Measurements from ENCODE around the gene RPL22.

The RPL22 gene

GRCh38 chr1:6199298-6200187 lies at the start of gene RPL22:
RPL22 (minus strand) TSS chr1:6199595; CDS start chr1:6199573, 22 bp downstream.
- DNase-seq (ENCODE audit: low read depth), result peak; percentile 96

GRCh38 chr1:6248161-6248776 lies 48.9 kb upstream of the RPL22 start:
- DNase-seq (ENCODE audit: low read depth), result no peak

GRCh38 chr1:6247651-6248050 lies 48.3 kb upstream of the RPL22 start:
- no peak for DNase-seq (ENCODE audit: low read depth)

GRCh38 chr1:6246497-6247467 lies 47.4 kb upstream of the RPL22 start:
- DNase-seq (ENCODE audit: low read depth), result peak; percentile 71

DNA sequence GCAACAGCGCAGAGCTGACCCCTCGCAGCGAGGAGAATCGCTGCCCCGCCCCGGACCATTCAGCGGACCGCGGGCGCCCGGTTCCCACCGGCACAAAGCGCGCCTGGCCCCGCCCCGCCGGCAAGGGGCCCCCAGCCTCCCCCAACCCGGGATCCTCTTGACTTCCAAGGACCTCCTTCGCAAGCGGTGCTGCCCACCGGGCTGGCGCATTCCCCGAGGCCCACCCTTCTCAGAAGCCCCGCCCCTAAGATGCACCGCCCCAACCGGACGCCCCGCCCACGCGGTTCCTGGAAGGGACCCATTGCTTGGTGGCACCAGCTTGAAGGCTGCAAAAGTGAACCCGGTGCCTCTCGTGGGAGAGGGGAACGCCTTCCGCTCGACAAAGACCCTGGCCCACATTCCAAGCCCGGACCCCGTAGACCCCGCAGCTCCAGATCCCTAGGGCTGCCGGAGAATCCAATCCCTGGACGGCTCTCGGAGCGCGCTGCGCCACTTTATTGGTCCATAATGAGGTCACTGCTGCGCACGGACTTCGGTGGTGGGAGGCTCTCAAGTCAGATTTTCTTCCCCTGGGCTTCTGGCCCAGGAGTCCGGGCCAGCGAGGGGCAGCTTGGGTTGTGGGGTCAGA lies 46.6 kb upstream of the RPL22 start:
- no peak for DNase-seq (ENCODE audit: low read depth)

DNA sequence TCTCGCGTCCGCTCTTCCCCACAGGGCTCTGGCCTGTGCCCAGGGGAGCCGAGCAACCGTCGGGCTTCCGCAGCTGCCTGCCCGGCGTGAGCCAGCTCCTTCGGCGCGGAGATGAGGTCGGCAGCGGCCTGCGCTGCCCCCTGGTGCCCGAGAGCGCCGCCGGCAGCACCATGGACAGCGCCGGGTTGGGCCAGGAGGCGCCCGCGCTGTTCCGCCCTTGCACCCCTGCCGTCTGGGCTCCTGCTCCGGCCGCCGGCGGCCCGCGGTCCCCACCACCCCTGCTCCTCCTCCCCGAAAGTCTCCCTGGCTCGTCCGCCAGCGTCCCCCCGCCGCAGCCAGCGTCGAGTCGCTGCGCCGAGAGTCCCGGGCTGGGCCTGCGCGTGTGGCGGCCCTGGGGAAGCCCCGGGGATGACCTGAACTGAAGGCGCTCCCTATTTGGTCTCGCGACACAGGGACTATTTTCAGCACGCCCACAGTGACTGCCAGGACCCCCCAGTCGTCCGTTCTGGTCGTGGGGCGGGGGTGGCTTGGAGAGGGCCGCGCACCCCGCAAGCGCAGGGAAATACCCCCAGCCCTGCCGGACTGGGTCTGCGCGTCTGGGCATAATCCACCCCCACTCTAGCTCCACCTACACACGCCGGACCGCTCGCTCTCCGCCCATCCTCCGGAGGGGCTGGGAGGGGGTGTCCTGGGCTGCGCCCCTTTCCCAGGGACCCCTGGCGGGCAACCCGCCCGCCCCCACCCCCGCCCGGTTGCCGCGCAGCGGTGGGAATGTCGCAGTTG lies 45.9 kb upstream of the RPL22 start:
- peak; percentile 64 for DNase-seq (ENCODE audit: low read depth)

DNA sequence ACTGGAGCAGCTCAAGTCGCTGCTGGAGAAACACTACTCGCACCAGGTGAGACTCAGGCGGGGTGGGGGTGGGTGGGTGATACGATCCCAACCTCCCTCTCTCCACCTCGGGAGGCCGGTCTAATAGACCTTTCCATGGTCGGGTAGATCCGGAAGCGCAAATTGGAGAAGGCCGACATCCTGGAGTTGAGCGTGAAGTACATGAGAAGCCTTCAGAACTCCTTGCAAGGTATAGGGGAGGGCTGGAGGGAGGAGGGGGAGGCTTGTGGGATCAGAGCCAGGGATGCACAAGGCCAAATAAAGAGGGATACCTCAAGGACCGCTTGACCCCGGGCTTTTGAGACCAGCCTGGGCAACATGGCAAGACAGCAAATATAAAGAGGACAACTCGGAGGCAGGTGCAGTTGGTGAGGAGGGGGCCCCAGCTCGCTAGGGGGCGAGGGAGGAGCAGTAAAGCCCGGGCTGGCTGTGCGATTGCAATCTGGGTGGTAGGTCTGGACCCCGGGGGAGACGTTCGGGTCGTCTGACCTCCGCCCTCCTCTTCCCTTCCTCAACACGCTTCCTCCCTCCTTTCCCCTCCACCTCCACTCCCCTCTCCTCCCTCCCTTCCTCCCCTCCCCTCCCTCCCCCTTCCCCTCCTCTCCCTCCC lies 45.1 kb upstream of the RPL22 start:
- DNase-seq (ENCODE audit: low read depth), result no peak

- DNase-seq (ENCODE audit: low read depth), result no peak
Measured at GRCh38 chr1:6243993-6244392, 44.6 kb upstream of the RPL22 start, which contains the start of gene HES3. HES3 (plus strand) TSS chr1:6244179; CDS start chr1:6244366, 187 bp downstream.

- DNase-seq (ENCODE audit: low read depth), result no peak
Measured at GRCh38 chr1:6243053-6243834, 43.8 kb upstream of the RPL22 start.

- DNase-seq (ENCODE audit: low read depth), result no peak
Measured at GRCh38 chr1:6241887-6242740, 42.7 kb upstream of the RPL22 start.

DNA sequence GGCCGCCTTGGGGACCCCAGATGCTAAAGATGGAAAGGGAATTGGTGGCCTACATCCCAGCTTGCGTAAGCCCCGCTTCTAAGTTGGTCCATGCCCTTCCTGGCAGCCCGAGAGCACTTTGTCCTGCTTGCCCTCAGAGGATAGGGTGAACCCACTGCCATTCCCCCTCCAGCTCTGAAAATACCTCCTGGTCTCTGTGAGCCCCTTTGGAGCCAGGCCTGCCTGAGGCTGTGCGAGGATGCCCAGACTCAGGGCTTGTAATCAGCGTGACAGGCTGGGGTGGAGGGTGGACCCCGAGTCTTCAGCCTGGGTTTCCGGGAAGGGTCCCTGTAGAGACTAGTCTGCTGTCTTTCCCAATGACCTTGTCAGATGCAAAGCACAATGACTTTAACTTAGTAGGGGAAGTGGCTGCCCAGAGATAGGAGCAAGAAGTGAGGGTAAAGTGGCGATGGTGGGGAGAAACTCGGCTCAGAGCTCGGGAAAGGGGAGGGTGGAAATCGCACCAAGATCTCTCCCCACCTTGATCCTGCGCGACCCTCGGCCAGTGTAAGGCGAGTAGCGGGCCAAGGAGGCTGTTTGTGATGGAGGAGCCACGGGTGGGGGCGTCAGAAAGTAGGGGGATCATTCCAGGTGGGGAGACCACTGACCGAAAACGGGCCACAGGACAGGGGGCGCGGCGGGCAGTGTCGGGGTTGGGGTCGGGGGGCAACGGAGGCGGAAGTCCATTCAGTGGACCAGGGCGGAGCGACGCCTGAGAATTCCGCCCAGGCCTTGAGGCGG lies 41.9 kb upstream of the RPL22 start:
- DNase-seq (ENCODE audit: low read depth), result no peak

- DNase-seq (ENCODE audit: low read depth), result no peak
Measured at GRCh38 chr1:6239950-6240768, 40.8 kb upstream of the RPL22 start.

GRCh38 chr1:6239213-6239752 lies 39.9 kb upstream of the RPL22 start:
- DNase-seq (ENCODE audit: low read depth), result no peak

DNA sequence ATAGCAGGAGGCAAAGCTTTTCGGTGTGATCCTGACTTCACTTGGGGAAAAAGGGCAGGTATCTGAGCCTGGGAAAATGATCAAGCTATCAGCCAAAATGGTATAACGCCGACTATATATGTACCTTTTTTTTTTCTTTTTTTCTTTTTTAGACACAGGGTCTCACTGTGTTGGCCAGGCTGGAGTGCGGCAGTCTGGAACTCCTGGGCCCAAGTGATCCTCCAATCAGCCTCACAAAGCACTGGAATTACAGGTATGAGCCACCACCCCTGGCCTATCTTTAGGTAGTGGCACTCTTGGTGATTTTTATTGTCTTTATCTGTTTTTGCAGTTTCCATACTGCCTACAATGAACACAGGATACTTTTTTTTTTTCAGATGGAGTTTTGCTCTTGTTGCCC lies 37.7 kb upstream of the RPL22 start:
- no peak for DNase-seq (ENCODE audit: low read depth)

GRCh38 chr1:6235296-6235677 lies 35.9 kb upstream of the RPL22 start:
- no peak for DNase-seq (ENCODE audit: low read depth)

DNA sequence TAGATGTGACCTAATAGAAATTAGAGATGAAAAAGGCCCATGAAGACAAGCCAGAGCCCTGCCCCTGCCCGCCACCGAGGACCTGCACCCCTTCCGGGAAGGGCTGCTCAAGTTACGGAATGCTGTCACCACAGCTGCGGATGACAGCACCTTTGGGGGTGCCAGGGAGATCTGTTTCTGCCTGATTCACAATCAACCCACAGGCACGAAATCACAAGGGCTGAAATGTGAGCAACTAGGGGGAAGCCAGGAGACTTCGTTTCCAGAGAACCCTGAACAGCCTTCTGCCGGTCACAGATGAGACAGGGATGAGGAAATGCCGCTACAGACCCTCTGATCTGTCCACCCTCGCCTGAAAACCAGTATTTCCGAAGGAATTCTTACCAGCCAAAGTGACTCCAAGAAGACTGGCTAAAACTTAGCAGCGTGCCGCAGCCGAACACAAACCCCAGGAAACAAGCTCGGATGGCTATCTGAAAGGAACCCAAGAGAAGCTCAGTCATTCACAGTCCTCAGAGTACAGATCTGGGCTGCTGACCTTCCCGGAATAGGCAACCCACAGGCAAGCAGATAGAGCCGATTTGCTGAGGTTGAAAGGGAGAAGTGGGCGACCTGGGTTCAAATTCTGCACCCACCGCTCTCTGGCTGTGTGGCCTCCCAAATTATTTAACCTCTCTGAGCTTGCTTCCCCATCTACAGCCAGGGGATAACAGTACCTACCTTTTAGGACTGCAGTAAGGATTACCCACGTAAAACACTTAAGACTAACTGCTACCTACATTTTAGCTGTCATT lies 35.3 kb upstream of the RPL22 start:
- no peak for DNase-seq (ENCODE audit: low read depth)

Measured in activated T-helper 9 cell treated with anti-CD3 and anti-CD28 coated beads, Interleukin-2, amount 50 U/mL, for 16 hours (primary cell).